HEK293T (cell line): Measurements from ENCODE around the gene CYP2A6.

ENCODE experiments used
- ARNT ChIP-seq: fragments of 450-650 bp; IDR thresholded peaks from 2 replicates; pipeline ENCODE4 v1.6.1; 2017; ENCODE audit warnings: mild to moderate bottlenecking
- BHLHE40 ChIP-seq: fragments of 450-650 bp; IDR thresholded peaks from 2 replicates; pipeline ENCODE4 v1.6.1; 2016; ENCODE audit warnings: mild to moderate bottlenecking, moderate library complexity, borderline replicate concordance
- ELF4 ChIP-seq: fragments of 450-650 bp; IDR thresholded peaks from 2 replicates; pipeline ENCODE4 v1.6.1; 2017; ENCODE audit warnings: antibody characterized with exemption
- FOXA1 ChIP-seq: fragments of 450-650 bp; IDR thresholded peaks from 2 replicates; pipeline ENCODE4 v1.6.1; 2016; ENCODE audit warnings: mild to moderate bottlenecking
- FOXM1 ChIP-seq: fragments of 450-650 bp; IDR thresholded peaks from 2 replicates; pipeline ENCODE4 v1.6.1; 2017; ENCODE audit warnings: mild to moderate bottlenecking, borderline replicate concordance
- HDGF ChIP-seq: fragments of 450-650 bp; IDR thresholded peaks from 2 replicates; pipeline ENCODE4 v1.6.1; 2017; ENCODE audit warnings: antibody characterized with exemption, borderline replicate concordance
- L3MBTL2 ChIP-seq: fragments of 450-650 bp; conservative IDR thresholded peaks from 2 replicates; pipeline ENCODE4 v1.6.1; 2016; ENCODE audit warnings: mild to moderate bottlenecking
- LEF1 ChIP-seq: fragments of 450-650 bp; IDR thresholded peaks from 2 replicates; pipeline ENCODE4 v1.6.1; 2017; ENCODE audit warnings: mild to moderate bottlenecking, borderline replicate concordance
- NFRKB ChIP-seq: fragments of 450-650 bp; IDR thresholded peaks from 2 replicates; pipeline ENCODE4 v1.6.1; 2016; ENCODE audit warnings: mild to moderate bottlenecking, moderate library complexity
- PKNOX1 ChIP-seq: fragments of 450-650 bp; IDR thresholded peaks from 2 replicates; pipeline ENCODE4 v1.6.1; 2016
- SP1 ChIP-seq: fragments of 450-650 bp; IDR thresholded peaks from 2 replicates; pipeline ENCODE4 v1.6.1; 2017
- SUZ12 ChIP-seq: fragments of 450-650 bp; IDR thresholded peaks from 2 replicates; pipeline ENCODE4 v1.6.1; 2016; ENCODE audit warnings: mild to moderate bottlenecking

- TF ChIP-seq SUZ12 = no peak
- TF ChIP-seq PKNOX1 = no peak
- no peak for TF ChIP-seq NFRKB
- TF ChIP-seq L3MBTL2 = no peak
- no peak for TF ChIP-seq SP1
- no peak for TF ChIP-seq ELF4
- TF ChIP-seq HDGF = no peak
- no peak for TF ChIP-seq FOXM1
- TF ChIP-seq BHLHE40 = no peak
- no peak for TF ChIP-seq FOXA1
- no peak for TF ChIP-seq LEF1
- no peak for TF ChIP-seq ARNT
Measured at GRCh38 chr19:40836754-40837429, 13.4 kb downstream of the CYP2A6 start.
